OCI-M2 (cell line): ENCODE results near the gene GALNT7.

Source experiments
- DNase-seq: peaks from one replicate; lab custom pipeline; 2025; ENCODE audit not compliant: unreplicated experiment; lab: John Stamatoyannopoulos, UW

GALNT7 gene

GRCh38 chr4:173334891-173335752, 166.5 kb downstream of the GALNT7 start:
- peak; percentile 46 for DNase-seq

- no peak for DNase-seq
Measured at GRCh38 chr4:173337463-173337862, 168.9 kb downstream of the GALNT7 start.

- no peak for DNase-seq
Measured at GRCh38 chr4:173343832-173344397, 175.3 kb downstream of the GALNT7 start.

- no peak for DNase-seq
Measured at GRCh38 chr4:173345648-173346047, 177.0 kb downstream of the GALNT7 start.

- DNase-seq = no peak
Measured at GRCh38 chr4:173346074-173346473, 177.5 kb downstream of the GALNT7 start.

- DNase-seq = no peak
Measured at GRCh38 chr4:173347467-173347866, 178.9 kb downstream of the GALNT7 start.

GRCh38 chr4:173357939-173358338, 189.3 kb downstream of the GALNT7 start:
- DNase-seq = no peak

- no peak for DNase-seq
Measured at GRCh38 chr4:173360587-173361221, 192.1 kb downstream of the GALNT7 start.

GRCh38 chr4:173362666-173363065, 194.1 kb downstream of the GALNT7 start:
- DNase-seq = no peak

- no peak for DNase-seq
Measured at GRCh38 chr4:173365359-173365996, 196.9 kb downstream of the GALNT7 start.

GRCh38 chr4:173367285-173367684, 198.7 kb downstream of the GALNT7 start:
- DNase-seq = no peak

GRCh38 chr4:173367946-173368345, 199.3 kb downstream of the GALNT7 start:
- no peak for DNase-seq

GRCh38 chr4:173370130-173370476, 201.5 kb downstream of the GALNT7 start:
- DNase-seq = no peak

GRCh38 chr4:173370477-173371291, 202.1 kb downstream of the GALNT7 start, which contains the start of gene SAP30:
Gene SAP30, plus strand, starts transcription at chr4:173370954. Its CDS starts 229 bp downstream, at chr4:173371183.
- peak; percentile 37 for DNase-seq

GRCh38 chr4:173371292-173372192, 202.9 kb downstream of the GALNT7 start:
- no peak for DNase-seq
